T47D (cell line): ENCODE results near the gene SLC1A1.
A peak's percentile ranks its signal among the peaks of the same experiment; 100 is the strongest.

Experiments used
- DNase-seq, 2 experiments: peaks; one replicate each; pipeline versions ENCODE4 v3.0.0 to v3.0.0-alpha.2; 2011 to 2012; ENCODE audit warnings: low read depth in 1 of 2, low spot score in 1 of 2
- JUND ChIP-seq: IDR thresholded peaks from 2 replicates; pipeline ENCODE4 v1.6.1; 2012; ENCODE audit warnings: low read depth
- in situ Hi-C: cut with HindIII; loops from 2 replicates; pipeline ENCODE4 v1.10.0; 2016; ENCODE audit warnings: low sequenced_read_pairs, low pct_unique_long_range_greater_than_20kb

SLC1A1 gene

GRCh38 chr9:4579001-4579400, 88.7 kb downstream of the SLC1A1 start:
- TF ChIP-seq JUND, result no peak
- in situ Hi-C loops, result no loop called here

GRCh38 chr9:4581035-4581760, 90.9 kb downstream of the SLC1A1 start:
- no peak for TF ChIP-seq JUND
- DNase-seq, result no peak
- in situ Hi-C loops, result no loop called here

More at GRCh38 chr9:4579001-4579400, 88.7 kb downstream of the SLC1A1 start:
- DNase-seq, result no peak

GRCh38 chr9:4581861-4582565, 91.7 kb downstream of the SLC1A1 start:
- no peak for DNase-seq
- in situ Hi-C loops, result no loop called here
- no peak for TF ChIP-seq JUND

DNA sequence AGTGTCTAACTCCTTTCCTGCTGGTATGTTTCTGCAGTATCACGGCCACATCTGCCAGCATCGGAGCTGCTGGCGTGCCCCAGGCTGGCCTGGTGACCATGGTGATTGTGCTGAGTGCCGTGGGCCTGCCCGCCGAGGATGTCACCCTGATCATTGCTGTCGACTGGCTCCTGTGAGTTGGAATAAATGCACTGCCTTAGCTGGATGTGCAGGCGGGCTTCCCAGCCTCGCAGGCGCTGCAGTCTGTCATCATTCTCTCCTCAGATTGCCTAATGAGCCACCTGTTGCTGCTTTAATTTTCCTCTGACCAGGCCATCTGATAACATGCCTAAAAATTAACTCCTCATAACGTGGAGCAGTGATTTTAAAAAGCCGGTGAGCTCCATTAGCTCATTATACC, 92.7 kb downstream of the SLC1A1 start:
- no peak for DNase-seq
- TF ChIP-seq JUND, result no peak
- in situ Hi-C loops, result no loop called here

GRCh38 chr9:4584636-4585035, 94.4 kb downstream of the SLC1A1 start:
- TF ChIP-seq JUND, result no peak
- DNase-seq, result no peak
- in situ Hi-C loops, result no loop called here

GRCh38 chr9:4585135-4585534, 94.9 kb downstream of the SLC1A1 start:
- no peak for TF ChIP-seq JUND
- DNase-seq, result peak in 1 of 2 experiments; percentile 22
- in situ Hi-C loops, result no loop called here

GRCh38 chr9:4588721-4589120, 98.5 kb downstream of the SLC1A1 start:
- no peak for TF ChIP-seq JUND
- in situ Hi-C loops, result no loop called here
- DNase-seq, result no peak

DNA sequence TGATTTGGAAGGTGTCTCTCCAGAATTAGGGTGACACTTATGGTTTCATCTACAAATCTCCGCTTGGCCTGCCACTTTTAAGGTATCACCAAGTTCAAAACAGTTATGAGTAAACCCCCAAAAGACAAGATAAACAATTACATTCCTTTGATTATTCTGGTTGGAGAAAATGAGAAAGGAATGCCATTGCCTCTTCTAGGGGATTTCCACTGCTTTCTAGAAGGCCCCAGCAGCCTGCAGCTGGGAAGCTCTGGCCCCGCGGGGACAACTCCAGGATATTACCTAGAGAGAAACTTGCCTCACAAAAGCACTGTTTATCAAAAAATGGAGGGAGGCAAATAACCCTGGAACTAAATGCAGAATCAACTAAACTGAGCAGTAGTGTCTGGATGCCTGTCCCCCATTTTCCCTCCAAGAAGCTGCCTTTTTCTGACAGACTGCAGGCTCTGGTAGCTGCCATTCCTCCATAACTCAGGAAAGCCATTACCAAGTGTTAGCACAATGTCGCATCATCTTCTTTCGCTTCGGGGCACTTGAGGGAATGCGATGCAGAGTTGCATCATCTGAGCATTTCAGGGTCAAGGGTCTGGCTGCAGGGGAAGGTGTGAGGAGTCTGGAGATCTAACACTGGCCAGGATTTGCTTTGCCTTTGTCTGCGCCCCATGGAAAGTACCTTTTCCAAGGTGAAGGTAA, 100.3 kb downstream of the SLC1A1 start:
- TF ChIP-seq JUND, result no peak
- no peak for DNase-seq

GRCh38 chr9:4591123-4591500, 100.8 kb downstream of the SLC1A1 start:
- TF ChIP-seq JUND, result no peak
- in situ Hi-C loops, result no loop called here
- DNase-seq, result no peak

More for the DNA sequence above, 100.3 kb downstream of the SLC1A1 start:
- in situ Hi-C loops, result no loop called here

- in situ Hi-C loops, result no loop called here
- DNase-seq, result no peak
- no peak for TF ChIP-seq JUND
Measured at GRCh38 chr9:4592295-4592694, 102.0 kb downstream of the SLC1A1 start.

- DNase-seq, result no peak
- no peak for TF ChIP-seq JUND
- in situ Hi-C loops, result no loop called here
Measured at GRCh38 chr9:4592886-4593285, 102.6 kb downstream of the SLC1A1 start.

DNA sequence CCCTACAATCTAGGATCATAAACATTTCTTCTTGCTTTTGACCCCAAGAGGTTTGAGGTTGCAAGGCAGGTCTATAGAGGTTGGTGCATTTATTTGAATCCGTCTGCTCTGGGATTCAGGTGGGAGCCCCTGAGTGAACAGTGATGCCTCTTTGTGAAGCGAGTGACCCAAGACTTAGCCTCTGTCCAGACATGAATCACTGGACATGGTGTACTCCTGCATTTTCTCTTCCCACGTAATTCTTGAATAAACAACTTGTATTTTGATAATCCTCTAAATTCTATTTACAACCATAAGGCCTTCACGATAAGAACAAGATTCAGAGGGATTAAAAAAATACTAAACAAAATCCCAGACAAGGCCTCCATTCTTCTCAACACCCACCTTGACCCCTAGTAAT, 104.3 kb downstream of the SLC1A1 start:
- no peak for TF ChIP-seq JUND
- in situ Hi-C loops, result no loop called here
- DNase-seq, result no peak

- in situ Hi-C loops, result no loop called here
- DNase-seq, result no peak
- no peak for TF ChIP-seq JUND
Measured at GRCh38 chr9:4594994-4595393, 104.7 kb downstream of the SLC1A1 start.
